Neural cell (in vitro differentiated cells): ENCODE measurements around the gene KDM2A. TPM values are rescaled to one million over a fixed set of nuclear protein-coding genes. Genes with fewer than 3 reads are reported as not detected.

ENCODE experiments used
- H2AFZ ChIP-seq: fragments of 200-600, 300-800 bp; sonication (generic), shearing (Covaris generic); 2 replicates; pipeline ENCODE4 v1.6.0; 2014; ENCODE audit warnings: low read depth, mild to moderate bottlenecking, antibody characterized with exemption, low read length, moderate library complexity
- H3F3A ChIP-seq: fragments of 200-600 bp; shearing (Covaris generic); 2 replicates; pipeline ENCODE4 v1.6.1; 2016; ENCODE audit warnings: mild to moderate bottlenecking, moderate library complexity, mixed read lengths, antibody characterized with exemption, low read length; ENCODE audit not compliant: insufficient read depth, poor library complexity, severe bottlenecking
- H3K27ac ChIP-seq: fragments of 200-600, 300-800 bp; sonication (generic), shearing (Covaris generic); 2 replicates; pipeline ENCODE4 v1.5.1; 2014; ENCODE audit warnings: mild to moderate bottlenecking, low read length, moderate library complexity
- H3K27me3 ChIP-seq: fragments of 300-800, 200-600 bp; sonication (generic), shearing (Covaris generic); 2 replicates; pipeline ENCODE4 v1.6.0; 2014; ENCODE audit warnings: mild to moderate bottlenecking, low read depth, low read length, moderate library complexity; ENCODE audit not compliant: insufficient read depth
- H3K36me3 ChIP-seq: fragments of 300-800, 200-600 bp; sonication (generic), shearing (Covaris generic); 2 replicates; pipeline ENCODE4 v1.5.1; 2014; ENCODE audit warnings: mild to moderate bottlenecking, antibody characterized with exemption, low read length, moderate library complexity; ENCODE audit not compliant: insufficient read depth
- H3K4me2 ChIP-seq: fragments of 300-800, 200-600 bp; sonication (generic), shearing (Covaris generic); 2 replicates; pipeline ENCODE4 v1.6.0; 2014; ENCODE audit warnings: mild to moderate bottlenecking, low read length
- H3K4me3 ChIP-seq: fragments of 300-800, 200-600 bp; sonication (generic), shearing (Covaris generic); 2 replicates; pipeline ENCODE4 v1.5.1; 2014; ENCODE audit warnings: mild to moderate bottlenecking, low read length, moderate library complexity
- H3K79me2 ChIP-seq: fragments of 200-600 bp; shearing (Covaris generic); replicated peaks from 2 replicates; pipeline ENCODE4 v1.6.0; 2014; ENCODE audit warnings: mild to moderate bottlenecking, low read length, moderate library complexity; ENCODE audit not compliant: insufficient read depth
- H3K9ac ChIP-seq: fragments of 300-800, 200-600 bp; sonication (generic), shearing (Covaris generic); 2 replicates; pipeline ENCODE4 v1.6.1; 2016; ENCODE audit warnings: mild to moderate bottlenecking, low read length, mixed read lengths
- H3K9me2 ChIP-seq: fragments of 200-600 bp; shearing (Covaris generic); 2 replicates; pipeline ENCODE4 v1.6.1; 2016; ENCODE audit warnings: mild to moderate bottlenecking, low read length, mixed read lengths; ENCODE audit not compliant: insufficient read depth
- H3K9me3 ChIP-seq: fragments of 200-600, 300-800 bp; sonication (generic), shearing (Covaris generic); 2 replicates; pipeline ENCODE4 v1.6.1; 2016; ENCODE audit warnings: mild to moderate bottlenecking, mixed run types, low read length, moderate library complexity, mixed read lengths
- H4K20me1 ChIP-seq: fragments of 200-600 bp; shearing (Covaris generic); 2 replicates; pipeline ENCODE4 v1.6.1; 2016; ENCODE audit warnings: mild to moderate bottlenecking, mixed run types; ENCODE audit not compliant: insufficient read depth
- EP300 ChIP-seq: fragments of 450-650 bp; conservative IDR thresholded peaks from 2 replicates; pipeline ENCODE4 v1.6.1; 2014; ENCODE audit warnings: antibody characterized with exemption, mild to moderate bottlenecking, moderate library complexity; ENCODE audit not compliant: poor library complexity, severe bottlenecking
- RAD21 ChIP-seq: fragments of 450-650 bp; conservative IDR thresholded peaks from 2 replicates; pipeline ENCODE4 v1.6.1; 2014; ENCODE audit warnings: antibody characterized with exemption, mild to moderate bottlenecking, moderate library complexity
- TAF1 ChIP-seq: IDR thresholded peaks from 2 replicates; pipeline ENCODE4 v1.6.1; 2012; ENCODE audit warnings: low read depth
- polyA plus RNA-seq: library from polyadenylated mRNA; depleted of rRNA; stranded (reverse); fragments of >200 nt; gene quantifications from 2 replicates; pipeline ENCODE4 v1.2.3, GENCODE V29; 2014
- TF ChIP-seq, protein P1 (sequence below): IDR thresholded peaks from 2 replicates; pipeline ENCODE4 v1.6.1; 2012; ENCODE audit warnings: borderline replicate concordance
- TF ChIP-seq, protein P2 (sequence below): fragments of 450-650 bp; IDR thresholded peaks from 2 replicates; pipeline ENCODE4 v1.5.1; 2014; ENCODE audit warnings: antibody characterized with exemption, mild to moderate bottlenecking, moderate library complexity; ENCODE audit not compliant: poor library complexity, severe bottlenecking

KDM2A gene
- polyA plus RNA-seq, 1 donor from 2014 or later: 12.4 TPM

DNA sequence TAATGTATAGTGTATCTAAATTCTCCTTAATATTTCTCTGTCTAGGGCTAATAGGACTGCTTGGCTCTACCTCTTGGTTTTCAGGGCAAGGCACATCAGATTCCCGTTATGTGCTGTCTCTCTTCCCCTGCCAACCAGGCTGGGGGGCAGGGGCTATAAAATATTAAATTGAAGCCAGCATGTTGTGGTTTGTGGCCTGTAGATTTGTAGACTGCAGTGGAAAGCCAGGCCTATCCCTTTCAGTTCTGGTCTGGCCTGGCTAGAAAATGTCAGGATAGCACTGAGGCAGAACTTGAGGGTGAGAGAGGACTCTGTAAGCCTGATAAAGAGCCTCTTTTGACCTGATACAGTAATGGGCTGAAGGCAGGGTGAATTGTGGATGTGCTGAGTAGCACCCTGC lies 132.8 kb downstream of the KDM2A start:
- H3K27me3 ChIP-seq: no peaks in the 10 kb centered on the region
- no peaks in the 10 kb centered on the region for H3K9me2 ChIP-seq
- no peak overlapping the region for H3K4me3 ChIP-seq
- no peak for TF ChIP-seq EP300
- no peak for TF ChIP-seq TAF1
- TF ChIP-seq, protein P1, sequence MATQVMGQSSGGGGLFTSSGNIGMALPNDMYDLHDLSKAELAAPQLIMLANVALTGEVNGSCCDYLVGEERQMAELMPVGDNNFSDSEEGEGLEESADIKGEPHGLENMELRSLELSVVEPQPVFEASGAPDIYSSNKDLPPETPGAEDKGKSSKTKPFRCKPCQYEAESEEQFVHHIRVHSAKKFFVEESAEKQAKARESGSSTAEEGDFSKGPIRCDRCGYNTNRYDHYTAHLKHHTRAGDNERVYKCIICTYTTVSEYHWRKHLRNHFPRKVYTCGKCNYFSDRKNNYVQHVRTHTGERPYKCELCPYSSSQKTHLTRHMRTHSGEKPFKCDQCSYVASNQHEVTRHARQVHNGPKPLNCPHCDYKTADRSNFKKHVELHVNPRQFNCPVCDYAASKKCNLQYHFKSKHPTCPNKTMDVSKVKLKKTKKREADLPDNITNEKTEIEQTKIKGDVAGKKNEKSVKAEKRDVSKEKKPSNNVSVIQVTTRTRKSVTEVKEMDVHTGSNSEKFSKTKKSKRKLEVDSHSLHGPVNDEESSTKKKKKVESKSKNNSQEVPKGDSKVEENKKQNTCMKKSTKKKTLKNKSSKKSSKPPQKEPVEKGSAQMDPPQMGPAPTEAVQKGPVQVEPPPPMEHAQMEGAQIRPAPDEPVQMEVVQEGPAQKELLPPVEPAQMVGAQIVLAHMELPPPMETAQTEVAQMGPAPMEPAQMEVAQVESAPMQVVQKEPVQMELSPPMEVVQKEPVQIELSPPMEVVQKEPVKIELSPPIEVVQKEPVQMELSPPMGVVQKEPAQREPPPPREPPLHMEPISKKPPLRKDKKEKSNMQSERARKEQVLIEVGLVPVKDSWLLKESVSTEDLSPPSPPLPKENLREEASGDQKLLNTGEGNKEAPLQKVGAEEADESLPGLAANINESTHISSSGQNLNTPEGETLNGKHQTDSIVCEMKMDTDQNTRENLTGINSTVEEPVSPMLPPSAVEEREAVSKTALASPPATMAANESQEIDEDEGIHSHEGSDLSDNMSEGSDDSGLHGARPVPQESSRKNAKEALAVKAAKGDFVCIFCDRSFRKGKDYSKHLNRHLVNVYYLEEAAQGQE: no peak
- TF ChIP-seq, protein P2, sequence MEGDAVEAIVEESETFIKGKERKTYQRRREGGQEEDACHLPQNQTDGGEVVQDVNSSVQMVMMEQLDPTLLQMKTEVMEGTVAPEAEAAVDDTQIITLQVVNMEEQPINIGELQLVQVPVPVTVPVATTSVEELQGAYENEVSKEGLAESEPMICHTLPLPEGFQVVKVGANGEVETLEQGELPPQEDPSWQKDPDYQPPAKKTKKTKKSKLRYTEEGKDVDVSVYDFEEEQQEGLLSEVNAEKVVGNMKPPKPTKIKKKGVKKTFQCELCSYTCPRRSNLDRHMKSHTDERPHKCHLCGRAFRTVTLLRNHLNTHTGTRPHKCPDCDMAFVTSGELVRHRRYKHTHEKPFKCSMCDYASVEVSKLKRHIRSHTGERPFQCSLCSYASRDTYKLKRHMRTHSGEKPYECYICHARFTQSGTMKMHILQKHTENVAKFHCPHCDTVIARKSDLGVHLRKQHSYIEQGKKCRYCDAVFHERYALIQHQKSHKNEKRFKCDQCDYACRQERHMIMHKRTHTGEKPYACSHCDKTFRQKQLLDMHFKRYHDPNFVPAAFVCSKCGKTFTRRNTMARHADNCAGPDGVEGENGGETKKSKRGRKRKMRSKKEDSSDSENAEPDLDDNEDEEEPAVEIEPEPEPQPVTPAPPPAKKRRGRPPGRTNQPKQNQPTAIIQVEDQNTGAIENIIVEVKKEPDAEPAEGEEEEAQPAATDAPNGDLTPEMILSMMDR: no peak
- no peaks in the 10 kb centered on the region for H3K79me2 ChIP-seq
- H3K4me2 ChIP-seq: no peak overlapping the region
- no peak overlapping the region for H2AFZ ChIP-seq
- H3K9me3 ChIP-seq: no peaks in the 10 kb centered on the region
- peaks cover 4% of the 10 kb centered on the region for H3K36me3 ChIP-seq
- no peaks in the 10 kb centered on the region for H4K20me1 ChIP-seq
- H3F3A ChIP-seq: no peaks in the 10 kb centered on the region
- no peak overlapping the region for H3K27ac ChIP-seq
- no peak overlapping the region for H3K9ac ChIP-seq

DNA sequence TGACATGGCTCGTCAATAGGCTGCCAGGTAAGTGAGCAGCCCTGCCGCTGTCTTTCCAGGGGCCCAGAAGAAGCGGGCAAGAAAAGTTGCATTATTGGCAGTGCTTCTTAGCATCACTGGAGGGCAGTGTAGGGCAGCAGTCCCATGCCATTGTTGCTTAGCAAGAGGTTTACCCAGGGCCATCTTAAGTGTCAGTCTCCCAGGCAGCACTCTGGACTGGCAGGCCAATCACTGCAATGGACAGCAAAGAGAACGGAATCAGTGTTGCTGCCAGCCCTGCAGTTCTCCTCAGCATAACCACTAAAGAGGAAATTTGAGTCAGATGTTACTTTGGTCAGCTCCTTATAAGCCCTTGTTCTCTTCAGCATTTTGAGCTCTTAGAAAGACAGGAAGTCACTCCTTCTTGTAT lies 133.8 kb downstream of the KDM2A start:
- no peaks in the 10 kb centered on the region for H4K20me1 ChIP-seq

More for the DNA sequence above, 133.8 kb downstream of the KDM2A start:
- H3K79me2 ChIP-seq: no peaks in the 10 kb centered on the region
- TF ChIP-seq TAF1 (no peak), RAD21 (no peak)
- TF ChIP-seq, protein P2: peak; percentile 37
- no peaks in the 10 kb centered on the region for H3K27me3 ChIP-seq
- H3K27ac ChIP-seq: no peak overlapping the region
- H3K9me2 ChIP-seq: no peaks in the 10 kb centered on the region
- no peak overlapping the region for H3K9ac ChIP-seq
- no peak overlapping the region for H3K4me3 ChIP-seq
- H3F3A ChIP-seq: no peaks in the 10 kb centered on the region
- no peak overlapping the region for H2AFZ ChIP-seq
- no peaks in the 10 kb centered on the region for H3K9me3 ChIP-seq
- no peak overlapping the region for H3K4me2 ChIP-seq
- H3K36me3 ChIP-seq: peaks cover 8% of the 10 kb centered on the region
